Astrocyte (in vitro differentiated cells and primary cell): Measurements from ENCODE around the gene EXD3. TPM values are rescaled to one million over a fixed set of nuclear protein-coding genes. Genes with fewer than 3 reads are reported as not detected.

ENCODE experiments used
- DNase-seq: peaks from one replicate; pipeline ENCODE4 v3.0.0-alpha.2; 2010; ENCODE audit warnings: low read depth
- FAIRE-seq: peaks from 2 replicates; lab custom pipeline; 2011; peaks lifted over from hg19 to GRCh38; lab: Jason Lieb, UNC
- H2AFZ ChIP-seq: 2 replicates; pipeline ENCODE4 v1.6.0; 2012; ENCODE audit warnings: low read depth, low read length, inconsistent platforms
- H3K27ac ChIP-seq: 2 replicates; pipeline ENCODE4 v1.5.1; 2011; ENCODE audit warnings: low read depth, low read length, inconsistent platforms
- H3K27me3 ChIP-seq: 2 replicates; pipeline ENCODE4 v1.6.0; 2011; ENCODE audit warnings: low read length, inconsistent platforms; ENCODE audit not compliant: insufficient read depth
- H3K36me3 ChIP-seq: 2 replicates; pipeline ENCODE4 v1.5.1; 2011; ENCODE audit warnings: low read length, inconsistent platforms; ENCODE audit not compliant: insufficient read depth
- H3K4me1 ChIP-seq: 2 replicates; pipeline ENCODE4 v1.5.1; 2011; ENCODE audit warnings: low read length, inconsistent platforms; ENCODE audit not compliant: insufficient read depth
- H3K4me2 ChIP-seq: 2 replicates; pipeline ENCODE4 v1.6.0; 2012; ENCODE audit warnings: low read length, inconsistent platforms
- H3K4me3 ChIP-seq: 2 replicates; pipeline ENCODE4 v1.5.1; 2011; ENCODE audit warnings: low read depth, mild to moderate bottlenecking, low read length, inconsistent platforms; ENCODE audit not compliant: insufficient read depth
- H3K79me2 ChIP-seq: 2 replicates; pipeline ENCODE4 v1.6.0; 2012; ENCODE audit warnings: mild to moderate bottlenecking, low read length, inconsistent platforms; ENCODE audit not compliant: insufficient read depth
- H3K9ac ChIP-seq: 2 replicates; pipeline ENCODE4 v1.6.0; 2012; ENCODE audit warnings: mild to moderate bottlenecking, low read length, inconsistent platforms
- H3K9me3 ChIP-seq: 2 replicates; pipeline ENCODE4 v1.5.1; 2012; ENCODE audit warnings: low read depth, mild to moderate bottlenecking, low read length, inconsistent platforms; ENCODE audit not compliant: insufficient read depth
- H4K20me1 ChIP-seq: 2 replicates; pipeline ENCODE4 v1.6.0; 2012; ENCODE audit warnings: low read length, inconsistent platforms; ENCODE audit not compliant: insufficient read depth
- H3K27ac Mint-ChIP-seq: one replicate; pipeline ENCODE4 v1.8.0; 2021; ENCODE audit warnings: mild to moderate bottlenecking, mixed read lengths; ENCODE audit not compliant: unreplicated experiment
- H3K27me3 Mint-ChIP-seq: one replicate; pipeline ENCODE4 v1.8.0; 2021; ENCODE audit warnings: low read depth, mixed read lengths; ENCODE audit not compliant: unreplicated experiment
- H3K36me3 Mint-ChIP-seq: one replicate; pipeline ENCODE4 v1.8.0; 2021; ENCODE audit warnings: low read depth, mixed read lengths; ENCODE audit not compliant: unreplicated experiment
- H3K4me1 Mint-ChIP-seq: one replicate; pipeline ENCODE4 v1.8.0; 2021; ENCODE audit warnings: low read depth, mixed read lengths; ENCODE audit not compliant: unreplicated experiment
- H3K4me3 Mint-ChIP-seq: one replicate; pipeline ENCODE4 v1.8.0; 2021; ENCODE audit warnings: mild to moderate bottlenecking, moderate library complexity, mixed read lengths; ENCODE audit not compliant: unreplicated experiment
- H3K9me3 Mint-ChIP-seq: one replicate; pipeline ENCODE4 v1.8.0; 2021; ENCODE audit warnings: mild to moderate bottlenecking, mixed read lengths; ENCODE audit not compliant: unreplicated experiment
- CTCF ChIP-seq: IDR thresholded peaks from 2 replicates; pipeline ENCODE4 v1.5.1; 2011; ENCODE audit warnings: low read depth, mild to moderate bottlenecking, inconsistent platforms, low read length, moderate library complexity; ENCODE audit not compliant: insufficient read depth
- EZH2 ChIP-seq: IDR thresholded peaks from 2 replicates; pipeline ENCODE4 v1.6.1; 2012; ENCODE audit warnings: mild to moderate bottlenecking, low read length, inconsistent platforms; ENCODE audit not compliant: insufficient read depth
- total RNA-seq: library from RNA; stranded (reverse); gene quantifications from 2 replicates; pipeline ENCODE4 v1.2.1, GENCODE V29; 2021

Gene EXD3
- total RNA-seq, 1 donor from 2014 or later = 8.5 TPM

- Histone ChIP-seq H3K27me3 (no peaks in the 10 kb centered on the region), H3K9me3 (no peaks in the 10 kb centered on the region), H3K36me3 (peaks cover 15% of the 10 kb centered on the region), H3K27ac (no peak overlapping the region), H3K4me2 (no peak overlapping the region), H4K20me1 (peaks cover 45% of the 10 kb centered on the region), H3K79me2 (peaks cover 21% of the 10 kb centered on the region), H3K4me1 (peaks cover 4% of the 10 kb centered on the region), H2AFZ (no peak overlapping the region), H3K4me3 (no peak overlapping the region), H3K9ac (peak overlapping the region; percentile 43)
- Mint-ChIP-seq H3K4me3 (no peak overlapping the region), H3K27ac (no peak overlapping the region), H3K27me3 (no peaks in the 10 kb centered on the region), H3K9me3 (no peaks in the 10 kb centered on the region), H3K36me3 (peaks cover 15% of the 10 kb centered on the region), H3K4me1 (peaks cover 6% of the 10 kb centered on the region)
- DNase-seq (no peak), FAIRE-seq (no peak)
- no peak for TF ChIP-seq EZH2
- TF ChIP-seq CTCF = no peak
Observed at GRCh38 chr9:137268538-137269201, 154.3 kb downstream of the EXD3 start.

- Histone ChIP-seq H3K4me1 (peaks cover 4% of the 10 kb centered on the region), H3K79me2 (peaks cover 23% of the 10 kb centered on the region), H3K9ac (no peak overlapping the region), H3K36me3 (peaks cover 15% of the 10 kb centered on the region), H3K4me3 (no peak overlapping the region), H3K27ac (no peak overlapping the region), H3K27me3 (no peaks in the 10 kb centered on the region), H3K4me2 (no peak overlapping the region), H3K9me3 (no peaks in the 10 kb centered on the region), H2AFZ (no peak overlapping the region), H4K20me1 (peaks cover 41% of the 10 kb centered on the region)
- H3K27ac Mint-ChIP-seq = peak overlapping the region; percentile 7
- H3K9me3 Mint-ChIP-seq = no peaks in the 10 kb centered on the region
- H3K4me1 Mint-ChIP-seq = peaks cover 6% of the 10 kb centered on the region
- FAIRE-seq (no peak), DNase-seq (no peak)
- H3K27me3 Mint-ChIP-seq = no peaks in the 10 kb centered on the region
- H3K36me3 Mint-ChIP-seq = peaks cover 15% of the 10 kb centered on the region
- TF ChIP-seq EZH2 (no peak), CTCF (no peak)
- no peak overlapping the region for H3K4me3 Mint-ChIP-seq
Observed at GRCh38 chr9:137267933-137268355, 155.0 kb downstream of the EXD3 start.
